GM19023 (cell line): Measurements from ENCODE around the gene ZNF384.

ENCODE experiments used
- ATAC-seq: cut with Tn5 transposase; IDR thresholded peaks from one replicate; pipeline ENCODE4 v1.9.1; 2021; ENCODE audit warnings: mild to moderate bottlenecking, moderate library complexity; ENCODE audit not compliant: unreplicated experiment

The ZNF384 gene

GRCh38 chr12:6699259-6699988 lies 10.2 kb upstream of the ZNF384 start:
- no peak for ATAC-seq

GRCh38 chr12:6698352-6699046 lies 9.3 kb upstream of the ZNF384 start:
- ATAC-seq, result no peak

GRCh38 chr12:6697584-6698351 lies 8.6 kb upstream of the ZNF384 start:
- no peak for ATAC-seq

GRCh38 chr12:6696690-6697583 lies 7.8 kb upstream of the ZNF384 start:
- no peak for ATAC-seq

GRCh38 chr12:6695313-6696045 lies 6.3 kb upstream of the ZNF384 start:
- no peak for ATAC-seq

GRCh38 chr12:6694701-6695100 lies 5.5 kb upstream of the ZNF384 start:
- ATAC-seq, result no peak

- no peak for ATAC-seq
Measured at GRCh38 chr12:6693832-6694355, 4.7 kb upstream of the ZNF384 start.

GRCh38 chr12:6692888-6693287 lies 3.7 kb upstream of the ZNF384 start:
- no peak for ATAC-seq

GRCh38 chr12:6691473-6691872 lies 2.3 kb upstream of the ZNF384 start:
- no peak for ATAC-seq

- ATAC-seq, result peak; percentile 1
Measured at GRCh38 chr12:6688543-6688998, 604 bp downstream of the ZNF384 start.

GRCh38 chr12:6685814-6686213 lies 3.4 kb downstream of the ZNF384 start:
- no peak for ATAC-seq

- no peak for ATAC-seq
Measured at GRCh38 chr12:6684609-6685008, 4.6 kb downstream of the ZNF384 start.

- ATAC-seq, result no peak
Measured at GRCh38 chr12:6676962-6677361, 12.2 kb downstream of the ZNF384 start.

GRCh38 chr12:6672143-6672542 lies 17.0 kb downstream of the ZNF384 start:
- ATAC-seq, result no peak

- ATAC-seq, result no peak
Measured at GRCh38 chr12:6667559-6668210, 21.5 kb downstream of the ZNF384 start.

GRCh38 chr12:6666211-6666610 lies 23.0 kb downstream of the ZNF384 start:
- no peak for ATAC-seq

- no peak for ATAC-seq
Measured at GRCh38 chr12:6664902-6665301, 24.3 kb downstream of the ZNF384 start.

GRCh38 chr12:6662906-6663742 lies 26.1 kb downstream of the ZNF384 start, which contains the start of gene ING4:
Gene ING4 (minus strand): TSS chr12:6663119. CDS start chr12:6663101, 18 bp downstream.
- peak; percentile 98 for ATAC-seq
